ENCODE measurements around the gene PCTP.

The PCTP gene

GRCh38 chr17:55811536-55811935, 60.7 kb downstream of the PCTP start:
- no peak for DNase-seq

- no peak for DNase-seq
Observed at GRCh38 chr17:55812323-55812722, 61.5 kb downstream of the PCTP start.

- DNase-seq = no peak
Observed at GRCh38 chr17:55813944-55814343, 63.1 kb downstream of the PCTP start.

GRCh38 chr17:55814377-55814776, 63.5 kb downstream of the PCTP start:
- DNase-seq = no peak

GRCh38 chr17:55816532-55817396, 65.9 kb downstream of the PCTP start:
- DNase-seq = no peak

GRCh38 chr17:55817397-55817709, 66.5 kb downstream of the PCTP start:
- DNase-seq = no peak

- DNase-seq = no peak
Observed at GRCh38 chr17:55818026-55818425, 67.2 kb downstream of the PCTP start.

GRCh38 chr17:55818451-55819375, 67.9 kb downstream of the PCTP start:
- DNase-seq = no peak

GRCh38 chr17:55820675-55821074, 69.8 kb downstream of the PCTP start:
- no peak for DNase-seq

- DNase-seq = no peak
Observed at GRCh38 chr17:55822028-55822427, 71.2 kb downstream of the PCTP start.

GRCh38 chr17:55825213-55825612, 74.4 kb downstream of the PCTP start:
- peak; percentile 7 for DNase-seq

Data from activated CD4-positive, alpha-beta T cell treated with anti-CD3 and anti-CD28 coated beads, Interleukin-2, amount 50 U/mL, for 16 hours (primary cell).